Common myeloid progenitor, CD34-positive (primary cell): ENCODE measurements around the gene NPHP4.

Experiments used
- CTCF ChIA-PET: fragments of 350-600 bp; sonication (Branson Sonifier 250); formaldehyde crosslinking; loops from one replicate; lab custom pipeline; 2021; ENCODE audit warnings: antibody characterized with exemption; lab: Charles Lee
- POLR2A ChIA-PET: fragments of 350-600 bp; sonication (Branson Sonifier 250); formaldehyde crosslinking; loops from one replicate; lab custom pipeline; 2021; ENCODE audit warnings: antibody characterized with exemption; lab: Charles Lee
- DNase-seq, 3 donors: peaks; one replicate each; pipeline versions ENCODE4 v3.0.0 to v3.0.0-alpha.2; 2013
- H3K27ac ChIP-seq, 2 experiments: 1 replicate in 1 of 2; 2 replicates in 1 of 2; pipeline ENCODE4 v1.7.0; 2013; ENCODE audit warnings: inconsistent platforms in 2 of 2, low read length in 2 of 2, mild to moderate bottlenecking in 2 of 2, low read depth in 1 of 2, moderate library complexity in 1 of 2; ENCODE audit not compliant: severe bottlenecking in 2 of 2, insufficient read depth in 1 of 2, poor library complexity in 1 of 2
- H3K27me3 ChIP-seq, 5 experiments: replicated peaks in 2 of 5; 1 replicate in 3 of 5; 2 replicates in 2 of 5; pipeline versions ENCODE4 v1.6.1 to v1.7.0; 2013; ENCODE audit warnings: low read length in 4 of 5, mild to moderate bottlenecking in 2 of 5, moderate library complexity in 2 of 5, inconsistent platforms in 1 of 5; ENCODE audit not compliant: insufficient read depth in 5 of 5, control insufficient read depth in 4 of 5
- H3K36me3 ChIP-seq, 4 experiments: 1 replicate in 2 of 4; 2 replicates in 2 of 4; pipeline versions ENCODE4 v1.6.1 to v1.7.0; 2013; ENCODE audit warnings: low read length in 3 of 4, control low read depth in 1 of 4, mild to moderate bottlenecking in 1 of 4; ENCODE audit not compliant: control insufficient read depth in 4 of 4, insufficient read depth in 4 of 4
- H3K4me1 ChIP-seq, 4 experiments: 1 replicate in 3 of 4; 2 replicates in 1 of 4; pipeline versions ENCODE4 v1.6.1 to v1.7.1; 2013; ENCODE audit warnings: low read length in 3 of 4, mild to moderate bottlenecking in 3 of 4, control low read depth in 1 of 4, inconsistent platforms in 1 of 4, moderate library complexity in 1 of 4; ENCODE audit not compliant: control insufficient read depth in 4 of 4, insufficient read depth in 4 of 4; ENCODE audit errors: control extremely low read depth in 1 of 4
- H3K4me3 ChIP-seq, 7 experiments: 1 replicate in 4 of 7; 2 replicates in 3 of 7; pipeline versions ENCODE4 v1.5.1 to v1.7.0; 2013; ENCODE audit warnings: mild to moderate bottlenecking in 7 of 7, low read length in 6 of 7, moderate library complexity in 6 of 7, inconsistent platforms in 2 of 7, low read depth in 2 of 7, control low read depth in 1 of 7; ENCODE audit not compliant: insufficient read depth in 4 of 7, control insufficient read depth in 1 of 7; ENCODE audit errors: extremely low read depth in 1 of 7
- H3K9me3 ChIP-seq, 5 experiments: 1 replicate in 4 of 5; 2 replicates in 1 of 5; pipeline versions ENCODE4 v1.6.1 to v1.7.1; 2013; ENCODE audit warnings: low read length in 4 of 5, mild to moderate bottlenecking in 2 of 5, inconsistent platforms in 1 of 5, low read depth in 1 of 5, moderate library complexity in 1 of 5; ENCODE audit not compliant: control insufficient read depth in 4 of 5, insufficient read depth in 2 of 5; ENCODE audit errors: control extremely low read depth in 1 of 5
- WGBS: methylation state at CpG from one replicate; pipeline ENCODE4 v1.1.5; 2013; ENCODE audit not compliant: insufficient coverage; 5-methylcytosine and 5-hydroxymethylcytosine counted together

Gene NPHP4

DNA sequence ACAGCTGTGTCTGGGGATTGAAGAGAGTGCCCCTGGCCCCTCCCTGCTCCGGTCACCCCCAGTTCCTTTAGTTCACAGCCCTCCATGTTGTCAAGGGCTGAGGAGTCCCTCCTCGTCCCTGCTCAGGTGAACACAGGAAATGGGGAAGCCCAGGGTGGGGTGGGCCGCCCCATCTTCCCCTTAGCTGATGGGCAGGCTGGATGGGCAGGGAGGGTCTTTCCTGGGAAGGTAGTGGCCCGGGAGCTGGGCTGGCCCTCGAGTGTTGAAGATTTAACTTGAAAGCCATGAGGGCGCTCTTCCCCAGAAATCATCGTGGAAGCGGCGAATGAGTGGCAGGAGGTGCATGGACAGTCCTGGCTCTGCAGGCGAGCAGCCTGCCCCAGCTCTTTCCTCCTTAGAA is 18.3 kb upstream of the NPHP4 start:
- no peak for DNase-seq
- Histone ChIP-seq H3K27ac (no peak overlapping the region), H3K27me3 (no peaks in the 10 kb centered on the region), H3K4me1 (peaks cover 0 to 25% (median 7%) of the 10 kb centered on the region in 4 experiments), H3K9me3 (no peaks in the 10 kb centered on the region), H3K4me3 (no peak overlapping the region), H3K36me3 (peaks cover 0 to 3% (median 0%) of the 10 kb centered on the region in 4 experiments)
- ChIA-PET POLR2A (interaction anchor here (0.7 kb wide), 1 partner anchor 9 kb away, joined by 4 read pairs; no protein-coding TSS in a partner anchor), CTCF (interaction anchor here (1.3 to 2.4 kb wide), 2 partner anchors 11 to 14 kb away, joined by 3 to 6 read pairs; no protein-coding TSS in a partner anchor)
- WGBS: 88% methylated on average over 8 of the region's 10 CpGs

DNA sequence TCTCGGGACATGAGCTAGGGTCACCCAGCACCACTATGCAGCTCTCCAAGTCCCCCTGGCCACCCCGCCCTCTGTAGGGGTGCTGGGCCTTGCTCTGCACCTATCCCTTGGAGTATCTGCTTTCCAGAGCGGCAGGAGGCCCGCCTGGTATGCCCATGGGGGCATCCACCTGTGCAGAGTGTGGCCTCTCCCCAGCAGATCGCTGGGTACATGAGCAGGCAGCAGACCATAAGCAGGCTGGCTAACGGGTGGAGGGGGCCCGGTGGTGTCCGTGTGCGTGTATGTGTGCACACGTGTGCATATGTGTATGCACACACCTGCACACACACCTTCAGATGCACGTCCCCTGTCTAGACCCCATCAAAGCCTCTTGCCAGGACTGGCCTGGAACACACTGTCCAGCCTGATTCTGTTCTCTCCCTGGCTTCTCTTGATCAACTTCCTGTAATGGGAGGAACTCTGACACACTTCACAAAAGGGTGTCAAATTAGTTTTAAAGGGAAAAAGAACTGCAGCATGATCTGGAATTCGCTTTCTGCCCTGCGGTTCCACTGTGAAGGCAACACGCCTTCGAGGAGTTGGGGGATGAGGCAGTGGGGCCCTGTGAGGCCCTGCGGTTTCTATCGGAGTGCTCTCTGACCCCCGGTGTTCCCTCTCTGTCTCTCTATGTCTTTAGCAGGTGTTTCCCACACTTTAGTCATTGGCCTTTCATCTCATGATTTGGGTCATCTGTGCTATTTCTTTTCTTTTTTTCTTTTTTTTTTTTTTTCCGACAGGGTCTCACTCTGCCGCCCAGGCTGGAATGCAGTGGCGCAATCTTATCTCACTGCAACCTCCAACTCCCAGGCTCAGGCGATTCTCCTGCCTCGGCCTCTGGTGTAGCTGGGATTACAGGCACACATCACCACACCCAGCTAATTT is 17.2 kb upstream of the NPHP4 start:
- no peak for DNase-seq
- ChIA-PET CTCF (interaction anchor here (1.3 to 2.4 kb wide), 2 partner anchors 10 to 15 kb away, joined by 3 to 6 read pairs; no protein-coding TSS in a partner anchor), POLR2A (interaction anchor here (0.7 kb wide), 1 partner anchor 193 kb away, joined by 3 read pairs; no protein-coding TSS in a partner anchor)
- peaks cover 0 to 26% (median 7%) of the 10 kb centered on the region in 4 experiments for H3K4me1 ChIP-seq
- H3K4me3 ChIP-seq: no peak overlapping the region
- H3K36me3 ChIP-seq: peaks cover 0 to 3% (median 0%) of the 10 kb centered on the region in 4 experiments
- H3K27me3 ChIP-seq: no peaks in the 10 kb centered on the region
- H3K9me3 ChIP-seq: no peaks in the 10 kb centered on the region
- H3K27ac ChIP-seq: no peak overlapping the region
- WGBS: 97% methylated on average over 18 of the region's 23 CpGs

DNA sequence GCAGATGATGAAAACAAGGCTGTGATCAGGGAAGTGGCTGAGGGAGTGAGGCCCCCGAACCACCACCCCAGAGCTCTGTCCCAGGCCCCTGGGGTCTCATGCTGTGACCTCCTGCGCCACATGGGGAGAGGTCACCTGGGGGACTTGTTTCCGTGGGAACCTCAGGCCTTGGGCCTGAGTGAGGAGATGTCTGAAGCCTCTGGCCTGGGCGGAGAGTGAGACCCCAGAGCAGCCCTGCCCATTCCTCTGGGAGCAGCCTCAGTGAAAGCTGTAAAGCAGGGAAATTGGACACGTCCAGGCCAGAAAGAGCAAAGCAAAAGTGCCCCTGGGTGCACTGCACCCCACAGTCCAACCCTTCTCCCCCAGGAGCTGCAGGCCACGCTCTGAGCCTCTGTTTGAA is 16.5 kb upstream of the NPHP4 start:
- Histone ChIP-seq H3K4me1 (peaks cover 0 to 27% (median 7%) of the 10 kb centered on the region in 4 experiments), H3K9me3 (no peaks in the 10 kb centered on the region), H3K4me3 (no peak overlapping the region), H3K27me3 (no peaks in the 10 kb centered on the region), H3K36me3 (peaks cover 0 to 2% (median 0%) of the 10 kb centered on the region in 4 experiments), H3K27ac (no peak overlapping the region)
- 78% methylated on average over 6 of the region's 6 CpGs for WGBS
- ChIA-PET CTCF (no interaction called here), POLR2A (interaction anchor here (1.1 kb wide), 1 partner anchor 26 kb away, joined by 3 read pairs; no protein-coding TSS in a partner anchor)
- DNase-seq: no peak

DNA sequence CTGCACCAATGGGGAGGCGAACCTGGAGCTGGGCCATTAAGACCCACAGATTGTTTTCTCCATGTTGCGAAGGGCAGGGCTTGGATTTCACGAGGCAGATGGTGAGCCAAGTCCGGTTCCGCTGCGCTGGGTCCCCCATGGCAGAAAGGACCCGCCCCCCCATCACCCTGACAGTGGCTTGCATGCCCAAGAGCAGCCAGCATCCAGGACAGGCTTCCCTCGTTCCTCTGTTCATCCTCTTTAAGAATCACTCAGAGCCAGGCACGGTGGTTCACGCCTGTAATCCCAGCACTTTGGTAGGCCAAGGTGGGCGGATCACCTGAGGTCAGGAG is 15.8 kb upstream of the NPHP4 start:
- no peaks in the 10 kb centered on the region for H3K27me3 ChIP-seq
- H3K9me3 ChIP-seq: no peaks in the 10 kb centered on the region
- POLR2A ChIA-PET: interaction anchor here (1.1 kb wide), 1 partner anchor 26 kb away, joined by 3 read pairs; no protein-coding TSS in a partner anchor
- WGBS: 93% methylated on average over 9 of the region's 11 CpGs
- peaks cover 0 to 27% (median 7%) of the 10 kb centered on the region in 4 experiments for H3K4me1 ChIP-seq
- no peak overlapping the region for H3K4me3 ChIP-seq
- peaks cover 0 to 2% (median 0%) of the 10 kb centered on the region in 4 experiments for H3K36me3 ChIP-seq
- no peak overlapping the region for H3K27ac ChIP-seq
- DNase-seq: no peak
- CTCF ChIA-PET: no interaction called here

- ChIA-PET POLR2A (interaction anchor here (1.1 kb wide), 1 partner anchor 27 kb away, joined by 3 read pairs; no protein-coding TSS in a partner anchor), CTCF (no interaction called here)
Measured at GRCh38 chr1:6007318-6008083, 15.3 kb upstream of the NPHP4 start.

GRCh38 chr1:6006882-6007281 is 14.7 kb upstream of the NPHP4 start:
- H3K27ac ChIP-seq: no peak overlapping the region
- ChIA-PET CTCF (no interaction called here), POLR2A (no interaction called here)
- peaks cover 0 to 31% (median 10%) of the 10 kb centered on the region in 4 experiments for H3K4me1 ChIP-seq
- 96% methylated on average over 10 of the region's 12 CpGs for WGBS
- DNase-seq: no peak
- no peaks in the 10 kb centered on the region for H3K27me3 ChIP-seq
- no peak overlapping the region for H3K4me3 ChIP-seq
- no peaks in the 10 kb centered on the region for H3K9me3 ChIP-seq
- peaks cover 0 to 2% (median 1%) of the 10 kb centered on the region in 4 experiments for H3K36me3 ChIP-seq

More at GRCh38 chr1:6007318-6008083, 15.3 kb upstream of the NPHP4 start:
- Histone ChIP-seq H3K9me3 (no peaks in the 10 kb centered on the region), H3K27me3 (no peaks in the 10 kb centered on the region), H3K4me3 (no peak overlapping the region), H3K36me3 (peaks cover 0 to 2% (median 1%) of the 10 kb centered on the region in 4 experiments), H3K27ac (no peak overlapping the region), H3K4me1 (peaks cover 0 to 27% (median 7%) of the 10 kb centered on the region in 4 experiments)
- DNase-seq: peak in 1 of 3 donors; percentile 33
- WGBS: 77% methylated on average over 20 of the region's 25 CpGs
